ENCODE results near the gene CDK6. TPM values are rescaled to one million over a fixed set of nuclear protein-coding genes. Genes with fewer than 3 reads are reported as not detected.

Gene CDK6
- total RNA-seq, 4 donors from 2014 or later, result 1.2 to 6.9 (median 2.6) TPM

DNA sequence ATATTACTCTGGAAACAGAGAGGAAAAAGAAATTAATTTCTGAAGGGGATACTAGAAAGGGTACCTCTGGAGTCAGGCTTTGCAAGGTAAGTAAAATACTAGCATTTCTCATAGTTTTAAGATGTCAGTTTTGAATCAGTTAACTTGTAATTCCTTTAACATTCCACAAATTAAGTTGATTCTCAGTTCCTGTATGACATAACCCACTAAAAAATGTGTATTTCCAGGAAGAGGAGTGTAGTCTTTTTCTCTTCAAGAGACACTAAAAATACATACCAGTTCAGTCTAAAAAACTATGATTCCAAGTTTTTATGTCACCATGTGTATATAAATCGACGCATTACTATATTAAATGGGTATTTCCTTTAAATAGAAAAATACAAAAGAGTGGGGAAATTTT lies 113.2 kb downstream of the CDK6 start:
- DNase-seq (no peak), ATAC-seq (no peak)
- in situ Hi-C loops (cut with MboI; ENCODE audit: low sequenced_read_pairs in 4 of 4) (no loop called here), intact Hi-C loops (cut with DNase I; ENCODE audit: low total_unique reads) (no loop called here)
- no peaks in the 10 kb centered on the region for H3K27me3 ChIP-seq
- no peak overlapping the region for H3K4me3 ChIP-seq
- peak overlapping the region; percentile 24 to 71 (median 50) for H3K27ac ChIP-seq
- no peaks in the 10 kb centered on the region for H3K36me3 ChIP-seq
- no peaks in the 10 kb centered on the region for H3K9me3 ChIP-seq
- TF ChIP-seq, protein P1, sequence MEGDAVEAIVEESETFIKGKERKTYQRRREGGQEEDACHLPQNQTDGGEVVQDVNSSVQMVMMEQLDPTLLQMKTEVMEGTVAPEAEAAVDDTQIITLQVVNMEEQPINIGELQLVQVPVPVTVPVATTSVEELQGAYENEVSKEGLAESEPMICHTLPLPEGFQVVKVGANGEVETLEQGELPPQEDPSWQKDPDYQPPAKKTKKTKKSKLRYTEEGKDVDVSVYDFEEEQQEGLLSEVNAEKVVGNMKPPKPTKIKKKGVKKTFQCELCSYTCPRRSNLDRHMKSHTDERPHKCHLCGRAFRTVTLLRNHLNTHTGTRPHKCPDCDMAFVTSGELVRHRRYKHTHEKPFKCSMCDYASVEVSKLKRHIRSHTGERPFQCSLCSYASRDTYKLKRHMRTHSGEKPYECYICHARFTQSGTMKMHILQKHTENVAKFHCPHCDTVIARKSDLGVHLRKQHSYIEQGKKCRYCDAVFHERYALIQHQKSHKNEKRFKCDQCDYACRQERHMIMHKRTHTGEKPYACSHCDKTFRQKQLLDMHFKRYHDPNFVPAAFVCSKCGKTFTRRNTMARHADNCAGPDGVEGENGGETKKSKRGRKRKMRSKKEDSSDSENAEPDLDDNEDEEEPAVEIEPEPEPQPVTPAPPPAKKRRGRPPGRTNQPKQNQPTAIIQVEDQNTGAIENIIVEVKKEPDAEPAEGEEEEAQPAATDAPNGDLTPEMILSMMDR (IDR thresholded peaks at IDR 0.05 in 4 of 5, conservative IDR thresholded peaks at IDR 0.05 in 1 of 5), result no peak
- TF ChIP-seq POLR2A (IDR thresholded peaks at IDR 0.05), result no peak
- H3K4me1 ChIP-seq, result peaks cover 0 to 7% of the 10 kb centered on the region in 2 donors

- in situ Hi-C loops (cut with MboI; ENCODE audit: low sequenced_read_pairs in 4 of 4) (no loop called here), intact Hi-C loops (cut with DNase I; ENCODE audit: low total_unique reads) (no loop called here)
- DNase-seq (no peak), ATAC-seq (no peak)
- TF ChIP-seq, protein P1 (IDR thresholded peaks at IDR 0.05 in 4 of 5, conservative IDR thresholded peaks at IDR 0.05 in 1 of 5), result no peak
- no peak for TF ChIP-seq POLR2A (IDR thresholded peaks at IDR 0.05)
- peak overlapping the region; percentile 24 to 71 (median 50) for H3K27ac ChIP-seq
- no peaks in the 10 kb centered on the region for H3K27me3 ChIP-seq
- H3K4me1 ChIP-seq, result peaks cover 0 to 7% of the 10 kb centered on the region in 2 donors
- no peak overlapping the region for H3K4me3 ChIP-seq
- no peaks in the 10 kb centered on the region for H3K9me3 ChIP-seq
- no peaks in the 10 kb centered on the region for H3K36me3 ChIP-seq
These were observed 113.8 kb downstream of the CDK6 start for GRCh38 chr7:92722541-92722940.

- ATAC-seq (no peak), DNase-seq (no peak)
- Histone ChIP-seq H3K4me1 (peaks cover 0 to 7% of the 10 kb centered on the region in 2 donors), H3K27ac (peak overlapping the region in 1 of 4 donors; percentile 78), H3K36me3 (no peaks in the 10 kb centered on the region), H3K27me3 (no peaks in the 10 kb centered on the region), H3K9me3 (no peaks in the 10 kb centered on the region), H3K4me3 (no peak overlapping the region)
- intact Hi-C loops (cut with DNase I; ENCODE audit: low total_unique reads) (no loop called here), in situ Hi-C loops (cut with MboI; ENCODE audit: low sequenced_read_pairs in 4 of 4) (no loop called here)
- TF ChIP-seq POLR2A (IDR thresholded peaks at IDR 0.05), result no peak
- TF ChIP-seq, protein P1 (IDR thresholded peaks at IDR 0.05 in 4 of 5, conservative IDR thresholded peaks at IDR 0.05 in 1 of 5), result no peak
These were observed 115.6 kb downstream of the CDK6 start for GRCh38 chr7:92720604-92721350.

DNA sequence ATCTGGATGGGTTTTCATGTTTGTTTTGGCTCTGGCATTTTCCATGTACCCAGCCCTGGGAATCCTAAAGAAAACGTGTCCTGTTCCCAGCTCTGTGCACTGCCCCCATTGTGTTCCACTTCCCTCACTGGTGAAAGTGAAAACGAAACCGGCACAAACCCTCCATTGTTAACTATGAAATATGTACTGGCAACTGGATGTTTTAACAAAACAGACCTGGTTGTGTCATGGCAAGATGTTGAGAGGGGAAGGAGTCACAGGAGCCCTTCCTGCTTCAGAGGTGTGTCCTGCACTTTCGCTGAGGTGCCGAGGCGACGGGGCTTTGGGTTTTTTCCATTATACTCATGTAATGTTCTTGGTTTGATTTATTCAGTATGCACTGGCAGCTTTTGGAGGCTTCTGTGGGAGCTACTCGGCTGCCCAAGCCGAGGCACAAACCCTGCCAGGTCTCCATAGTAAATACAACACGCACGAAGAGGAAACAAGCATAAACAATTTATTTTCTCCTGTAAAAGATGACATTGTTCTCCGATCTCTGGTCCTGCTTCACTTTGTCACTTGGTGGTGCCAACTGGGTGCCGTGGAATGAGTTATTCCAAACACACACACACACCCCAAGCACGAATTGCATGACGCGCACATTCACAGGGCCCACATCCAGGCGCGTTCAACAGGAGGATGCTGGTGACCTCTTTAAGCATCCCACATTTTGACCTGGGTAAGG lies 118.2 kb downstream of the CDK6 start:
- Histone ChIP-seq H3K9me3 (no peaks in the 10 kb centered on the region), H3K27me3 (no peaks in the 10 kb centered on the region), H3K36me3 (no peaks in the 10 kb centered on the region), H3K4me1 (peaks cover 0 to 7% of the 10 kb centered on the region in 2 donors), H3K4me3 (peak overlapping the region; percentile 43 to 59 (median 53)), H3K27ac (peak overlapping the region; percentile 67 to 78 (median 73))
- DNase-seq (peak; percentile 11 to 20), ATAC-seq (peak; percentile 78 to 90)
- in situ Hi-C loops (cut with MboI; ENCODE audit: low sequenced_read_pairs in 4 of 4) (no loop called here), intact Hi-C loops (cut with DNase I; ENCODE audit: low total_unique reads) (no loop called here)
- TF ChIP-seq, protein P1 (IDR thresholded peaks at IDR 0.05 in 4 of 5, conservative IDR thresholded peaks at IDR 0.05 in 1 of 5), result no peak
- TF ChIP-seq POLR2A (IDR thresholded peaks at IDR 0.05), result peak in 1 of 2 donors; percentile 37
